Measurements from ENCODE around the gene SLCO2A1.

- TF ChIP-seq CEBPB (IDR thresholded peaks at IDR 0.05; ENCODE audit: low read depth, low read length) (no peak), CTCF (conservative IDR thresholded peaks at IDR 0.05; ENCODE audit: low read depth, low read length) (no peak), POLR2A (IDR thresholded peaks at IDR 0.05; ENCODE audit: low read depth, low read length) (no peak), BHLHE40 (IDR thresholded peaks at IDR 0.05; ENCODE audit: low read depth, low read length) (no peak), RCOR1 (IDR thresholded peaks at IDR 0.05; ENCODE audit: insufficient replicate concordance, low read length) (no peak), USF2 (IDR thresholded peaks at IDR 0.05; ENCODE audit: low read depth, low read length) (no peak), CHD1 (IDR thresholded peaks at IDR 0.05; ENCODE audit: low read depth, low read length) (no peak), RFX5 (IDR thresholded peaks at IDR 0.05; ENCODE audit: low read depth, low read length) (no peak), RAD21 (IDR thresholded peaks at IDR 0.05; ENCODE audit: low read length) (no peak)
Observed at GRCh38 chr3:134039161-134039862, 9.6 kb upstream of the SLCO2A1 start.
